Ovary (tissue), 9 donors: ENCODE results near the gene MYCBPAP. TPM values are rescaled to one million over a fixed set of nuclear protein-coding genes. Genes with fewer than 3 reads are reported as not detected.

Source experiments
- DNase-seq, 5 donors: peaks; one replicate each; pipeline ENCODE4 v3.0.0-alpha.2; 2019 to 2020
- H3K27ac ChIP-seq, 2 donors: fragments of 200-600 bp; one replicate each; pipeline versions ENCODE4 v1.5.1 to v1.8.0; 2019 to 2022
- H3K27me3 ChIP-seq: fragments of 200-600 bp; one replicate; pipeline ENCODE4 v1.8.0; 2022
- H3K36me3 ChIP-seq: fragments of 200-600 bp; sonication (generic); one replicate; pipeline ENCODE4 v1.5.1; 2019
- H3K4me1 ChIP-seq: one replicate; pipeline ENCODE4 v1.8.1; 2013; ENCODE audit warnings: mild to moderate bottlenecking, moderate library complexity; ENCODE audit not compliant: insufficient read depth
- H3K4me3 ChIP-seq: fragments of 200-600 bp; sonication (generic); one replicate; pipeline ENCODE4 v1.5.1; 2017
- H3K9me3 ChIP-seq, 2 donors: fragments of 200-600 bp in 1 of 2; sonication (generic) in 1 of 2; one replicate each; pipeline versions ENCODE4 v1.5.1 to v1.8.1; 2013 to 2019; ENCODE audit warnings: mild to moderate bottlenecking in 1 of 2, moderate library complexity in 1 of 2
- CTCF ChIP-seq, 3 donors: fragments of 450-650 bp in 2 of 3; fragments of 200-600 bp in 1 of 3; IDR thresholded peaks; one replicate each; pipeline versions ENCODE4 v1.5.1 to v1.8.0; 2016 to 2022; ENCODE audit warnings: antibody characterized with exemption in 3 of 3, mild to moderate bottlenecking in 1 of 3
- EP300 ChIP-seq: sonication (generic); formaldehyde crosslinking; IDR thresholded peaks from one replicate; pipeline ENCODE4 v1.6.1; 2017; ENCODE audit warnings: antibody characterized with exemption
- POLR2A ChIP-seq: fragments of 450-650 bp; IDR thresholded peaks from one replicate; pipeline ENCODE4 v1.6.1; 2017; ENCODE audit warnings: antibody characterized with exemption, mild to moderate bottlenecking, moderate library complexity
- WGBS, 3 donors: extraction: QIAGEN DNeasy Blood & Tissue Kit in 1 of 3; methylation state at CpG; one replicate each; pipeline versions ENCODE4 v1.1.5 to v1.1.7; 2013 to 2017; 5-methylcytosine and 5-hydroxymethylcytosine counted together
- intact Hi-C, 4 donors: fragments of 100-400 bp; cut with DNase I; formaldehyde crosslinking; loops; one replicate each; pipeline versions ENCODE4 v1.11.0 to v1.15.1; 2022 to 2023
- polyA plus RNA-seq, 2 donors: library from polyadenylated mRNA; stranded (reverse); fragments of 200-250 nt in 1 of 2; fragments of 350-450 nt in 1 of 2; fragmentation: Illumina TruSeq in 1 of 2; extraction: RNeasy Lipid Tissue Mini Kit (QIAGEN cat#74804) in 1 of 2; gene quantifications; one replicate each; pipeline ENCODE4 v1.2.3, GENCODE V29; 2013 to 2014
- total RNA-seq, 7 donors: library from RNA; depleted of rRNA in 2 of 7; stranded (reverse); fragments of >200 nt in 2 of 7; fragmentation: NEBNext Ultra II Directional in 3 of 7; extraction: Animal tissue kit (Norgen Biotek cat#: 25700) in 3 of 7; gene quantifications; one replicate each; pipeline versions ENCODE4 v1.1.0 to v1.2.4, GENCODE V29; 2016 to 2023
- donor health status: DM: no; HTN: no; CAD: no; lungs with moderate emphysema.
- donor health status: DM: no; HTN: no; CAD: no.
- donor health status: Bipolar disorder and iron deficiency.
- donor health status: DM: yes; HTN: yes; CAD: no.
- donor health status: DM: no; HTN: no; CAD: no.
- donor health status: DM: yes; HTN: yes; CAD: no.

Gene MYCBPAP
- total and polyA plus RNA-seq, 9 donors: 2.5 to 9.7 (median 4.5) TPM

GRCh38 chr17:50554201-50554600, 46.0 kb downstream of the MYCBPAP start:
- H3K27me3 ChIP-seq: no peaks in the 10 kb centered on the region
- TF ChIP-seq EP300 (no peak), CTCF (IDR thresholded peaks at IDR 0.05) (no peak), POLR2A (no peak)
- WGBS, 3 donors: 90 to 96% (median 92%) methylated on average over 17 of the region's 17 CpGs
- no peaks in the 10 kb centered on the region for H3K36me3 ChIP-seq
- no peak overlapping the region for H3K4me3 ChIP-seq
- intact Hi-C loops: loop anchor here (5.0 kb wide), 6 partner anchors 68 to 288 kb away; no protein-coding TSS in a partner anchor
- no peaks in the 10 kb centered on the region for H3K9me3 ChIP-seq
- no peak for DNase-seq
- H3K4me1 ChIP-seq: peaks cover 6% of the 10 kb centered on the region
- H3K27ac ChIP-seq: no peak overlapping the region

GRCh38 chr17:50556803-50557202, 48.6 kb downstream of the MYCBPAP start:
- H3K4me3 ChIP-seq: no peak overlapping the region
- H3K4me1 ChIP-seq: peaks cover 9% of the 10 kb centered on the region
- WGBS, 3 donors: 53 to 60% (median 58%) methylated on average over 5 of the region's 5 CpGs
- H3K9me3 ChIP-seq: no peaks in the 10 kb centered on the region
- H3K27me3 ChIP-seq: no peaks in the 10 kb centered on the region
- DNase-seq: no peak
- TF ChIP-seq EP300 (no peak), POLR2A (no peak), CTCF (IDR thresholded peaks at IDR 0.05) (no peak)
- H3K36me3 ChIP-seq: no peaks in the 10 kb centered on the region
- H3K27ac ChIP-seq: no peak overlapping the region
- intact Hi-C loops: no loop called here

- intact Hi-C loops: no loop called here
- DNase-seq: no peak
- TF ChIP-seq CTCF (IDR thresholded peaks at IDR 0.05): no peak
- no peak for TF ChIP-seq EP300
- TF ChIP-seq POLR2A: no peak
- H3K9me3 ChIP-seq: no peaks in the 10 kb centered on the region
- H3K36me3 ChIP-seq: no peaks in the 10 kb centered on the region
- no peak overlapping the region for H3K27ac ChIP-seq
- H3K4me1 ChIP-seq: peaks cover 9% of the 10 kb centered on the region
- H3K4me3 ChIP-seq: no peak overlapping the region
- 77 to 87% (median 84%) methylated on average over 4 of the region's 4 CpGs for WGBS, 3 donors
- no peaks in the 10 kb centered on the region for H3K27me3 ChIP-seq
Observed at GRCh38 chr17:50557630-50558029, 49.4 kb downstream of the MYCBPAP start.

DNA sequence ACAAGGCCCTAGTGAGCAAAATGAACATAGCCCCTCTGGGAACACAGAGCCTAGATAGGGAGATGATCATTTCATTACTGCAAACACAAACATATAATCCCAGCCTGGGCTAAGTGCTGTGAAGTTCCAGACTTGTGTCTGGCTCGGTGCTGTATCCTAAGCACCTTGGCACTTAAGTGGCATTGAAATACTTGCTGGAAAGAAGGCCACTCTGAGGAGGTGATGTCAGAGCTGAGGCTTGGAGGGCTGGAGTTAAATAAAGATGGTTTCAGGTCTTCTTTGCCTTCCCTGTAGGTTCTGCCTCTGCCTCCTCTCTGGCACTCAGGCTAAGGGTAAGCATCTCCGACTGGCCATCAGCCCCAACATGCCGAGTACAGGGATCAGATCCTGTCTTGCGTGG, 49.9 kb downstream of the MYCBPAP start:
- Histone ChIP-seq H3K27me3 (no peaks in the 10 kb centered on the region), H3K4me3 (no peak overlapping the region), H3K9me3 (no peaks in the 10 kb centered on the region), H3K27ac (peak overlapping the region; percentile 24 to 36), H3K36me3 (no peaks in the 10 kb centered on the region), H3K4me1 (peaks cover 9% of the 10 kb centered on the region)
- intact Hi-C loops: no loop called here
- 63 to 71% (median 67%) methylated on average over 4 of the region's 4 CpGs for WGBS, 3 donors
- TF ChIP-seq EP300 (no peak), POLR2A (no peak), CTCF (IDR thresholded peaks at IDR 0.05) (no peak)
- no peak for DNase-seq

- Histone ChIP-seq H3K36me3 (no peaks in the 10 kb centered on the region), H3K4me1 (peaks cover 9% of the 10 kb centered on the region), H3K27me3 (no peaks in the 10 kb centered on the region), H3K27ac (peak overlapping the region; percentile 24 to 36), H3K4me3 (no peak overlapping the region), H3K9me3 (no peaks in the 10 kb centered on the region)
- 11 to 12% (median 11%) methylated on average over 17 to 18 of the region's 18 CpGs for WGBS, 3 donors
- intact Hi-C loops: no loop called here
- TF ChIP-seq CTCF (IDR thresholded peaks at IDR 0.05) (no peak), POLR2A (no peak), EP300 (no peak)
- DNase-seq: no peak
Observed at GRCh38 chr17:50558581-50558940, 50.3 kb downstream of the MYCBPAP start.
